Mesendoderm (in vitro differentiated cells): ENCODE measurements around the gene INSR.

Source experiments
- DNase-seq: peaks from one replicate; pipeline ENCODE4 v3.0.0; 2013
- H2AK5ac ChIP-seq: 2 replicates; pipeline ENCODE4 v1.6.1; 2013; ENCODE audit warnings: low read length, inconsistent platforms
- H2BK120ac ChIP-seq: 2 replicates; pipeline ENCODE4 v1.6.1; 2013; ENCODE audit warnings: low read depth, mild to moderate bottlenecking, low read length, moderate library complexity, mixed read lengths
- H2BK15ac ChIP-seq: replicated peaks from 2 replicates; pipeline ENCODE4 v1.6.1; 2013; ENCODE audit warnings: low read depth, mild to moderate bottlenecking, moderate library complexity
- H2BK5ac ChIP-seq: 2 replicates; pipeline ENCODE4 v1.6.1; 2013; ENCODE audit warnings: low read length, inconsistent platforms
- H3K18ac ChIP-seq: 2 replicates; pipeline ENCODE4 v1.6.1; 2013; ENCODE audit warnings: mild to moderate bottlenecking, low read length, mixed read lengths
- H3K23ac ChIP-seq: one replicate; pipeline ENCODE4 v1.6.1; 2013; ENCODE audit warnings: low read length
- H3K27ac ChIP-seq: 2 replicates; pipeline ENCODE4 v1.5.1; 2013; ENCODE audit warnings: low read depth, mild to moderate bottlenecking, inconsistent platforms, low read length, moderate library complexity
- H3K27me3 ChIP-seq: 2 replicates; pipeline ENCODE4 v1.6.1; 2013; ENCODE audit warnings: low read length, control low read depth, mild to moderate bottlenecking, inconsistent platforms; ENCODE audit not compliant: insufficient read depth, poor library complexity
- H3K36me3 ChIP-seq: 2 replicates; pipeline ENCODE4 v1.6.1; 2013; ENCODE audit warnings: low read length, inconsistent platforms; ENCODE audit not compliant: control insufficient read depth, insufficient read depth
- H3K4ac ChIP-seq: one replicate; pipeline ENCODE4 v1.6.1; 2013; ENCODE audit warnings: low read depth, mild to moderate bottlenecking, low read length, moderate library complexity
- H3K4me1 ChIP-seq: 2 replicates; pipeline ENCODE4 v1.6.1; 2013; ENCODE audit warnings: low read depth, low read length, inconsistent platforms; ENCODE audit not compliant: control insufficient read depth
- H3K4me2 ChIP-seq: 2 replicates; pipeline ENCODE4 v1.6.1; 2013; ENCODE audit warnings: low read length
- H3K4me3 ChIP-seq: 2 replicates; pipeline ENCODE4 v1.5.1; 2013; ENCODE audit warnings: mild to moderate bottlenecking, low read length
- H3K56ac ChIP-seq: one replicate; pipeline ENCODE4 v1.6.1; 2013; ENCODE audit warnings: low read length
- H3K79me1 ChIP-seq: 2 replicates; pipeline ENCODE4 v1.6.1; 2013; ENCODE audit warnings: low read length, inconsistent platforms
- H3K79me2 ChIP-seq: 2 replicates; pipeline ENCODE4 v1.6.1; 2013; ENCODE audit warnings: mild to moderate bottlenecking, low read length; ENCODE audit not compliant: control insufficient read depth, insufficient read depth
- H3K9ac ChIP-seq: 2 replicates; pipeline ENCODE4 v1.6.1; 2013; ENCODE audit warnings: low read length, inconsistent platforms
- H4K5ac ChIP-seq: one replicate; pipeline ENCODE4 v1.6.1; 2013; ENCODE audit warnings: low read length
- H4K8ac ChIP-seq: one replicate; pipeline ENCODE4 v1.6.1; 2013; ENCODE audit warnings: low read depth, mild to moderate bottlenecking, control low read depth, low read length, moderate library complexity
- WGBS: extraction: QIAGEN DNeasy Blood & Tissue Kit; methylation state at CpG from one replicate; pipeline ENCODE4 v1.1.7; 2013; ENCODE audit warnings: low lambda C conversion rate, missing lambda C conversion rate; ENCODE audit not compliant: insufficient coverage; ENCODE audit errors: extremely low coverage; 5-methylcytosine and 5-hydroxymethylcytosine counted together

The INSR gene

DNA sequence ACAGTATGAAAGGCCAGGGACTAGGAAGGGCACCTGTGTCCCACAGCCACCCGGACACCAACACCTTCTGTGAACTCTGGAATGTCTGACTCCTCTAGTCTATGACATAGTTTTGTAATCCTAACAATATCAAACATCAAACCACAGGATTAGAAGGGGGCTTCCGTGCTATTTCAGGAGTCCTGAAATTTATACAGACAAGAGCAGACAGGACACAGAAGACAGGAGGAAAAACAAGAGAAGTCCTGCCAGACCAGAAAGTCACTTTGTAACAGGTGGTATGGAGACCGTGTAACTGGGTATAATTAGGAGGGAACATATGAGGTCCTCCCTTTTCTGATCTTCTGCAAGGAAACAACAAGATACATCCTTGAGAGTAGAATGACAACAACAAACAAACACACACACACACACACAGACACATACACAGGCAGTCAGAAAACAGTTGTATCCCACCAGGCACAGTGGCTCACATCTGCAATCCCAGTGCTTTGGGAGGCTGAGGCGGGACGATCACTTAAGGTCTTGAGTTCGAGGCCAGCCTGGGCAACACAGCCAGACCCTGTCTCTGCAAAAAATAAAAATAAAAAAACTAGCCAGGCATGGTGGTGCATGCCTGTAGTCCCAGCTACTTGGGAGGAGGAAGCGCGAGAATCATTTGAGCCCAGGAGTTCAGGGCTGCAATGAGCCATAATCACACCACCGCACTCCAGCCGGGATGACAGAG is 13.1 kb downstream of the INSR start:
- H2BK5ac ChIP-seq = no peak overlapping the region
- no peak overlapping the region for H2BK120ac ChIP-seq
- no peaks in the 10 kb centered on the region for H3K4me1 ChIP-seq
- no peak overlapping the region for H3K18ac ChIP-seq
- no peak overlapping the region for H3K4me3 ChIP-seq
- H3K27me3 ChIP-seq = no peaks in the 10 kb centered on the region
- no peak overlapping the region for H4K5ac ChIP-seq
- DNase-seq = no peak
- H3K56ac ChIP-seq = no peak overlapping the region
- H3K4me2 ChIP-seq = no peak overlapping the region
- WGBS = no CpG with 5 or more reads among the region's 10 CpGs
- no peaks in the 10 kb centered on the region for H3K79me1 ChIP-seq
- H3K4ac ChIP-seq = no peak overlapping the region
- no peak overlapping the region for H2BK15ac ChIP-seq
- H4K8ac ChIP-seq = no peak overlapping the region
- H3K23ac ChIP-seq = no peak overlapping the region
- H3K36me3 ChIP-seq = no peaks in the 10 kb centered on the region
- H3K79me2 ChIP-seq = no peaks in the 10 kb centered on the region
- no peak overlapping the region for H2AK5ac ChIP-seq
- H3K9ac ChIP-seq = no peak overlapping the region
- H3K27ac ChIP-seq = no peak overlapping the region

DNA sequence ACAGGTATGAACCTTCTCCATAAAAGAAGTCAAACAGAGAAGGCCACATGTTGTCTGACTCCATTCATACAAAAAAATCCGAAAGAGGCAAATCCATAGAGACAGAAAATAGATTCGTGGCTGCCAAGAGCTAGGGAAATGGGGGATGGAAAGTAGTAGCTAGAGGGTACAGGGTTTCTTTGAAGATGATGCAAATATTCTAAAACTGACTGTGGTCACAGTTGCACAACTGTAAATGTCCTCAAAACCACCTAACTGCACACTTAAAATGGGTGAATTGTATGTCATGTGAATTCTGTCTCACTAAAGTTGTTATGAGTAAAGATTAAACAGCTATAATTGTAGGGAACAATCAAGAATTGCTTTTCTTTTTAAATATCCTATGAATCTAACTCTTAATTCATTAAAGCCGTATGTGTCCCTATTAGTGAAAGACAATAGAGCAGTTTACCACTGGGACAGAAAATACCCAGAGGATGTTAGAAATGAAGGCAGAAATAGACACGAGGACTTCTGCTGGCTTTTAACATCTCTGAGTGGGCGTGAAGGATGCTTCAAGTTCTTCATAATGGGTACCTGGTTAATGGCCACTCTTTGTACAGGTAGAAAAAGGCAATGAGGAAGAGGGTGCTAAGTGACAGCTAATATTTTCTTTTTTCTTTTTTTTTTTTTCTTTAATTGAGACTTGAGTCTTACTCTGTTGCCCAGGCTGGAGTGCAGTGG is 21.2 kb downstream of the INSR start:
- H4K5ac ChIP-seq = no peak overlapping the region
- H3K36me3 ChIP-seq = no peaks in the 10 kb centered on the region
- no peak overlapping the region for H3K4me2 ChIP-seq
- H2BK15ac ChIP-seq = no peak overlapping the region
- H3K56ac ChIP-seq = no peak overlapping the region
- H2BK120ac ChIP-seq = no peak overlapping the region
- H4K8ac ChIP-seq = no peak overlapping the region
- no peak overlapping the region for H2BK5ac ChIP-seq
- no CpG with 5 or more reads among the region's 5 CpGs for WGBS
- no peaks in the 10 kb centered on the region for H3K79me1 ChIP-seq
- no peak overlapping the region for H2AK5ac ChIP-seq
- H3K23ac ChIP-seq = no peak overlapping the region
- H3K4me3 ChIP-seq = no peak overlapping the region
- H3K4ac ChIP-seq = no peak overlapping the region
- no peak overlapping the region for H3K18ac ChIP-seq
- no peaks in the 10 kb centered on the region for H3K27me3 ChIP-seq
- H3K9ac ChIP-seq = no peak overlapping the region
- no peak for DNase-seq
- no peaks in the 10 kb centered on the region for H3K4me1 ChIP-seq
- no peaks in the 10 kb centered on the region for H3K79me2 ChIP-seq
- H3K27ac ChIP-seq = no peak overlapping the region

DNA sequence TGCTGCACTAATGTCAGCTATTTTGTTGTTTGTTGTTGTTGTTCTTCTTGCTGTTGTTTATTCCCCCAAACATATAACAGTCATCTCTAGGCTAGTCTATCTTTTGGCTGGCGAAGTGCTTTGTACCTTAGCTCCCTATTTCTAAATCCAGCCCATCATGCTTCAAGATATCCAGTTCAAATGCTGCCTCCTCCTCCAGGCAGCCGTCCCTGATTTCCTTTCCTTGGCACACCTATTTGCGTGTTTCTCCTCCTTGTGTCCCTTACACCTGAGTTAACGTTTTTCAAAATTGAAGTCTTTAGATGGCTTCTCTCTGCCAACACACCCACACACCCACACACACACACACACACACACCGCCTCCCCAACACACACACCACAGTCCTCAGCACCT is 25.5 kb downstream of the INSR start:
- Histone ChIP-seq H3K4me2 (no peak overlapping the region), H3K27me3 (no peaks in the 10 kb centered on the region), H3K4me3 (no peak overlapping the region), H2BK120ac (no peak overlapping the region), H3K4me1 (no peaks in the 10 kb centered on the region), H3K56ac (no peak overlapping the region), H2BK15ac (no peak overlapping the region), H4K8ac (no peak overlapping the region), H2BK5ac (no peak overlapping the region), H3K27ac (no peak overlapping the region), H3K23ac (no peak overlapping the region), H3K9ac (no peak overlapping the region), H2AK5ac (no peak overlapping the region), H3K4ac (no peak overlapping the region), H3K79me2 (no peaks in the 10 kb centered on the region), H4K5ac (no peak overlapping the region), H3K36me3 (no peaks in the 10 kb centered on the region), H3K18ac (no peak overlapping the region), H3K79me1 (peaks cover 2% of the 10 kb centered on the region)
- no CpG with 5 or more reads among the region's 5 CpGs for WGBS
- DNase-seq = no peak

DNA sequence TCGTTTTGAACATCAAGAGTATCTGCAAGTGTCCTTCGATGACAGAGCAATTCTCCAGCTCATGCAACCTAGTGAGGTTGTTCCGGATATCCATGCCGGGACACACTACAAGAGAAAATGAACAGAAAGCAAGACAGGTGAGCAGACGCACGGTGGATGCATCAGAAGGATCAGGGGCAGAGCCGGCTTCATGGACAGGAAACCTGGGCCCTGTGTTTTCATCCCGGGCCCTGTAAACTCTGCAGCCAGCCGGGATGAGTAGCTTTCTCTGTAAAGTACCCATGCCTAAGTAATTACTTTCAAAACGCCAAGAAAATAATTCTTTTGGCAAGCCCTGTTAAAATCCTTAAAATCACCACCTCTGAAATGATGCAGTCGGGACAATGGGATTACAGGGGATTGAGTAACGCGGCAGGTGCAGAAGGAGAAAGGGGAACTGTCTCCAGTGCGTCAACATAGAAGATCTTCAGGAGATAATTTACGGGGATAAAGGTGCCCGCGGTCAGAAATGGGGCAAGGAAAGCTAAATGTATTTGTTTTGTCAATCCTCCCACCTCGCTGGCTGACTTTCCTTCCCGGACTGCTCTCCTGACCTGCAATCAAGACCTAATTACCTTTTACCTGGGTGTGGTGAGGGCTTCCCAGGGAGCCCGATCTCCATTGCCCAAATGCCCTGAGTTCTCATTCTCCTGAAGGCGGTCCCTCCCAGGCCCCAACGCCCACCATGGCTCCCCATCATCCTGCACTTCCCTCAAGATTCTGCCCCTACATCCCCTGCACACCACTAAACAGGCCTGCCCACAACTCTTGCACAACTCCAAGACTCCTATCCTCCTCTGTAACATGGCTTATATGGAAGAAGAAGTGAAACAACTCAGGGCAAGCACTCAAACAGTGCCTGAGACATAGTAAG is 26.2 kb downstream of the INSR start:
- no peak overlapping the region for H2BK15ac ChIP-seq
- no peak overlapping the region for H3K4me2 ChIP-seq
- H3K56ac ChIP-seq = no peak overlapping the region
- no peaks in the 10 kb centered on the region for H3K79me2 ChIP-seq
- H2AK5ac ChIP-seq = no peak overlapping the region
- no peak overlapping the region for H2BK5ac ChIP-seq
- no peak overlapping the region for H3K4ac ChIP-seq
- H3K36me3 ChIP-seq = no peaks in the 10 kb centered on the region
- no peak overlapping the region for H3K18ac ChIP-seq
- H3K27me3 ChIP-seq = no peaks in the 10 kb centered on the region
- no peak overlapping the region for H4K5ac ChIP-seq
- H3K4me3 ChIP-seq = no peak overlapping the region
- no peak overlapping the region for H4K8ac ChIP-seq
- H2BK120ac ChIP-seq = no peak overlapping the region
- no peak overlapping the region for H3K9ac ChIP-seq
- H3K79me1 ChIP-seq = peaks cover 2% of the 10 kb centered on the region
- H3K23ac ChIP-seq = no peak overlapping the region
- no CpG with 5 or more reads among the region's 22 CpGs for WGBS
- no peaks in the 10 kb centered on the region for H3K4me1 ChIP-seq
- DNase-seq = no peak
- no peak overlapping the region for H3K27ac ChIP-seq

DNA sequence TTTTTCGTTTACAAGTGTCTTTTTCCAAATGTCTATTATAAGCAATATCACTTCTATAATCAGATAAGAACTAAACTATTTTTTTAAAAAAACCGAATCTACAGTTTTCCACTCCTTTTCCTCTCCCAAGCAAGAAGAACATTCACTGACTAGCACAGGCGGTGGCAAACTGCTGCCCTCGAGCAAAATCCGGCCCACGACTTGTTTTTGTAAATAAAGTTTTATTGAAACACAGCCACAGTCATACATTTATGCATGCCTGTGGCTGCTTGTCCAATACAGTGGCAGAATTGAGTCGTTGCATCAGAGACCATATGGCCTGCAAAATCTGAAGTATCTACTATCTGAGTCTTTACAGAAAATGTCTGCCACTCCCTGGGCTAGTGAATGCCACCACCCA is 27.4 kb downstream of the INSR start:
- Histone ChIP-seq H3K27me3 (no peaks in the 10 kb centered on the region), H3K36me3 (no peaks in the 10 kb centered on the region), H3K79me2 (no peaks in the 10 kb centered on the region), H3K27ac (no peak overlapping the region), H3K9ac (no peak overlapping the region), H2BK5ac (no peak overlapping the region), H4K8ac (no peak overlapping the region), H4K5ac (no peak overlapping the region), H3K4me1 (no peaks in the 10 kb centered on the region), H3K4me3 (no peak overlapping the region), H3K56ac (no peak overlapping the region), H3K4ac (no peak overlapping the region), H2BK15ac (no peak overlapping the region), H2BK120ac (no peak overlapping the region), H3K18ac (no peak overlapping the region), H2AK5ac (no peak overlapping the region), H3K79me1 (peaks cover 2% of the 10 kb centered on the region), H3K23ac (no peak overlapping the region), H3K4me2 (no peak overlapping the region)
- 100% methylated on average over 1 of the region's 7 CpGs for WGBS
- no peak for DNase-seq
